B cell (primary cell): ENCODE data around the gene TMC3. TPM values are rescaled to one million over a fixed set of nuclear protein-coding genes. Genes with fewer than 3 reads are reported as not detected.
"Not testable (repeated sequence)": the region's sequence is repeated elsewhere in the genome, so short reads cannot be mapped to it uniquely, and the experiment has no call there.

Experiments used
- ATAC-seq: fragments of 200-7000 bp; cut with Tn5 transposase; one replicate; pipeline ENCODE4 v1.10.0; 2021; ENCODE audit warnings: low read depth, mild to moderate bottlenecking, moderate number of reproducible peaks, moderate library complexity
- CTCF ChIA-PET: fragments of 350-600 bp; sonication (Branson Sonifier 250); formaldehyde crosslinking; loops from one replicate; lab custom pipeline; 2021; ENCODE audit warnings: antibody characterized with exemption, inconsistent platforms; lab: Charles Lee
- POLR2A ChIA-PET: fragments of 350-600 bp; sonication (Branson Sonifier 250); formaldehyde crosslinking; loops from one replicate; lab custom pipeline; 2021; ENCODE audit warnings: antibody characterized with exemption; lab: Charles Lee
- DNase-seq: peaks from one replicate; pipeline ENCODE4 v3.0.0; 2013
- H2AFZ ChIP-seq: 2 replicates; pipeline ENCODE4 v1.6.1; 2012; ENCODE audit warnings: mild to moderate bottlenecking, low read depth, low read length; ENCODE audit not compliant: insufficient read depth, poor library complexity, severe bottlenecking
- H3K27ac ChIP-seq, 2 donors: 1 replicate in 1 of 2; 2 replicates in 1 of 2; pipeline ENCODE4 v1.5.1; 2012 to 2013; ENCODE audit warnings: low read length in 2 of 2, mild to moderate bottlenecking in 2 of 2, moderate library complexity in 1 of 2
- H3K27me3 ChIP-seq, 4 experiments: fragments of 200-600 bp in 1 of 4; sonication (generic) in 1 of 4; replicated peaks in 1 of 4; 1 replicate in 2 of 4; 2 replicates in 2 of 4; pipeline versions ENCODE4 v1.6.1 to v1.7.0; 2013 to 2016; ENCODE audit warnings: low read length in 3 of 4, mild to moderate bottlenecking in 2 of 4, mixed read lengths in 1 of 4, moderate library complexity in 1 of 4; ENCODE audit not compliant: insufficient read depth in 4 of 4, control insufficient read depth in 3 of 4; ENCODE audit errors: control extremely low read depth in 1 of 4
- H3K36me3 ChIP-seq, 2 experiments: replicated peaks in 1 of 2; 1 replicate in 1 of 2; 2 replicates in 1 of 2; pipeline versions ENCODE4 v1.6.1 to v1.7.1; 2013; ENCODE audit warnings: low read length in 1 of 2; ENCODE audit not compliant: insufficient read depth in 2 of 2, control insufficient read depth in 1 of 2; ENCODE audit errors: control extremely low read depth in 1 of 2, extremely low read depth in 1 of 2
- H3K4me1 ChIP-seq, 2 donors: fragments of 200-600 bp in 1 of 2; sonication (generic) in 1 of 2; 1 replicate in 1 of 2; 2 replicates in 1 of 2; pipeline versions ENCODE4 v1.5.1 to v1.6.1; 2013 to 2017; ENCODE audit warnings: low read length in 2 of 2; ENCODE audit not compliant: control insufficient read depth in 2 of 2, insufficient read depth in 2 of 2
- H3K4me2 ChIP-seq: replicated peaks from 2 replicates; pipeline ENCODE3; 2012; ENCODE audit warnings: mild to moderate bottlenecking, low read depth, low read length; ENCODE audit not compliant: poor library complexity, severe bottlenecking
- H3K4me3 ChIP-seq, 5 experiments: fragments of 200-600 bp in 1 of 5; sonication (generic) in 1 of 5; 1 replicate in 3 of 5; 2 replicates in 2 of 5; pipeline versions ENCODE4 v1.5.1 to v1.7.0; 2011 to 2016; ENCODE audit warnings: low read length in 4 of 5, mild to moderate bottlenecking in 4 of 5, low read depth in 2 of 5, control low read depth in 1 of 5, moderate library complexity in 1 of 5; ENCODE audit not compliant: insufficient read depth in 1 of 5; ENCODE audit errors: control extremely low read depth in 1 of 5, extremely low read depth in 1 of 5
- H3K79me2 ChIP-seq: fragments of 200-600 bp; sonication (generic); one replicate; pipeline ENCODE4 v1.6.0; 2016; ENCODE audit warnings: low read length; ENCODE audit not compliant: control insufficient read depth, insufficient read depth
- H3K9ac ChIP-seq: fragments of 200-600 bp; sonication (generic); 2 replicates; pipeline ENCODE4 v1.6.1; 2017; ENCODE audit warnings: mild to moderate bottlenecking, low read length, moderate library complexity
- H3K9me3 ChIP-seq, 3 donors: one replicate each; pipeline versions ENCODE4 v1.6.1 to v1.7.1; 2013; ENCODE audit warnings: low read length in 2 of 3; ENCODE audit not compliant: control insufficient read depth in 2 of 3, insufficient read depth in 1 of 3; ENCODE audit errors: control extremely low read depth in 1 of 3
- H4K20me1 ChIP-seq: 2 replicates; pipeline ENCODE4 v1.6.0; 2012; ENCODE audit warnings: mild to moderate bottlenecking, low read length; ENCODE audit not compliant: insufficient read depth, control insufficient read depth, poor library complexity, severe bottlenecking
- H3K27ac Mint-ChIP-seq: one replicate; pipeline ENCODE4 v1.8.0; 2021; ENCODE audit warnings: mixed read lengths
- H3K27me3 Mint-ChIP-seq: one replicate; pipeline ENCODE4 v1.8.0; 2021; ENCODE audit warnings: mixed read lengths
- H3K4me1 Mint-ChIP-seq: one replicate; pipeline ENCODE4 v1.8.0; 2021; ENCODE audit warnings: mixed read lengths
- H3K4me3 Mint-ChIP-seq: one replicate; pipeline ENCODE4 v1.8.0; 2021; ENCODE audit warnings: mixed read lengths
- H3K9me3 Mint-ChIP-seq: one replicate; pipeline ENCODE4 v1.8.0; 2022; ENCODE audit warnings: mixed read lengths; ENCODE audit not compliant: insufficient read depth
- EZH2 ChIP-seq: IDR thresholded peaks from 2 replicates; pipeline ENCODE4 v1.6.1; 2012; ENCODE audit warnings: borderline replicate concordance, low read depth, mild to moderate bottlenecking, moderate library complexity, low read length; ENCODE audit not compliant: insufficient read depth, poor library complexity, severe bottlenecking
- WGBS: methylation state at CpG from one replicate; pipeline ENCODE4 v1.1.5; 2013; ENCODE audit warnings: missing lambda C conversion rate; ENCODE audit not compliant: insufficient coverage; 5-methylcytosine and 5-hydroxymethylcytosine counted together
- intact Hi-C: fragments of 100-400 bp; cut with micrococcal nuclease; formaldehyde crosslinking; loops from one replicate; pipeline ENCODE4 v1.10.0; 2022
- polyA plus RNA-seq: library from polyadenylated mRNA; depleted of rRNA; stranded (reverse); fragments of >200 nt; gene quantifications from 2 replicates; pipeline ENCODE4 v1.2.3, GENCODE V29; 2012
- total RNA-seq, 2 donors: library from RNA; stranded (reverse); fragments of 120-200 nt in 1 of 2; gene quantifications; 1 replicate in 1 of 2; 2 replicates in 1 of 2; pipeline versions ENCODE4 v1.2.3 to v1.2.4, GENCODE V29; 2013 to 2022
- TF ChIP-seq, protein P1 (sequence below): fragments of 200-600 bp; IDR thresholded peaks from one replicate; pipeline ENCODE4 v1.8.0; 2022; ENCODE audit warnings: antibody characterized with exemption, mild to moderate bottlenecking

TMC3 gene
- total and polyA plus RNA-seq, 2 donors (not counting 1 experiment from before 2014, with no cell fraction given), result not detected

DNA sequence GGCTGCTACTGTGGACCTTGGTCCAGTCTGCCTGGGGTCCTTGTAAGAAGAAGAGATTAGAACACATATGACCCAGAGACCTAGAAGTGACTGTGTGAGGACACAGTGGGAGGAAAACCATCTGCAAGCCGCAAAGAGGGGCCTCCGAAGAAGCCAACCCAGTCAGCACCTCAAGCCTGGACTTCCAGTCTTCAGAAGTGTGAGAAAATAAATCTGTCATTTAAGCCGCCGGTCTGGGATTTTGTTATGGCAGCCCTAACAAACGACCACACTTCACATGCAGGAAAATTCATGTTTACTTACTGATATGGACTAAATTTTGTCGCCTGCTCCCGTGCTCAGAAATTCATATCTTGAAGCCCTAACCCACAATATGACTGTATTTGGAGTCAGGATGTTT is 44.4 kb upstream of the TMC3 start:
- intact Hi-C loops, result no loop called here
- peaks cover 0 to 10% (median 0%) of the 10 kb centered on the region in 3 donors for H3K9me3 ChIP-seq
- no peaks in the 10 kb centered on the region for H4K20me1 ChIP-seq
- no peak for DNase-seq
- TF ChIP-seq, protein P1, sequence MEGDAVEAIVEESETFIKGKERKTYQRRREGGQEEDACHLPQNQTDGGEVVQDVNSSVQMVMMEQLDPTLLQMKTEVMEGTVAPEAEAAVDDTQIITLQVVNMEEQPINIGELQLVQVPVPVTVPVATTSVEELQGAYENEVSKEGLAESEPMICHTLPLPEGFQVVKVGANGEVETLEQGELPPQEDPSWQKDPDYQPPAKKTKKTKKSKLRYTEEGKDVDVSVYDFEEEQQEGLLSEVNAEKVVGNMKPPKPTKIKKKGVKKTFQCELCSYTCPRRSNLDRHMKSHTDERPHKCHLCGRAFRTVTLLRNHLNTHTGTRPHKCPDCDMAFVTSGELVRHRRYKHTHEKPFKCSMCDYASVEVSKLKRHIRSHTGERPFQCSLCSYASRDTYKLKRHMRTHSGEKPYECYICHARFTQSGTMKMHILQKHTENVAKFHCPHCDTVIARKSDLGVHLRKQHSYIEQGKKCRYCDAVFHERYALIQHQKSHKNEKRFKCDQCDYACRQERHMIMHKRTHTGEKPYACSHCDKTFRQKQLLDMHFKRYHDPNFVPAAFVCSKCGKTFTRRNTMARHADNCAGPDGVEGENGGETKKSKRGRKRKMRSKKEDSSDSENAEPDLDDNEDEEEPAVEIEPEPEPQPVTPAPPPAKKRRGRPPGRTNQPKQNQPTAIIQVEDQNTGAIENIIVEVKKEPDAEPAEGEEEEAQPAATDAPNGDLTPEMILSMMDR, result no peak
- no peak for TF ChIP-seq EZH2
- no peaks in the 10 kb centered on the region for H3K79me2 ChIP-seq
- ChIA-PET POLR2A (no interaction called here), CTCF (no interaction called here)
- Mint-ChIP-seq H3K9me3 (no peaks in the 10 kb centered on the region), H3K27ac (no peak overlapping the region), H3K27me3 (peaks cover 21% of the 10 kb centered on the region), H3K4me3 (no peak overlapping the region), H3K4me1 (peaks cover 5% of the 10 kb centered on the region)
- H3K4me3 ChIP-seq, result no peak overlapping the region
- H3K4me2 ChIP-seq, result no peak overlapping the region
- no peak overlapping the region for H2AFZ ChIP-seq
- no peak overlapping the region for H3K9ac ChIP-seq
- H3K27ac ChIP-seq, result no peak overlapping the region
- no peaks in the 10 kb centered on the region for H3K36me3 ChIP-seq
- H3K27me3 ChIP-seq, result peaks cover 0 to 10% (median 0%) of the 10 kb centered on the region in 4 experiments
- peaks cover 0 to 4% of the 10 kb centered on the region in 2 donors for H3K4me1 ChIP-seq
- 96% methylated on average over 4 of the region's 7 CpGs for WGBS
- no peak for ATAC-seq

DNA sequence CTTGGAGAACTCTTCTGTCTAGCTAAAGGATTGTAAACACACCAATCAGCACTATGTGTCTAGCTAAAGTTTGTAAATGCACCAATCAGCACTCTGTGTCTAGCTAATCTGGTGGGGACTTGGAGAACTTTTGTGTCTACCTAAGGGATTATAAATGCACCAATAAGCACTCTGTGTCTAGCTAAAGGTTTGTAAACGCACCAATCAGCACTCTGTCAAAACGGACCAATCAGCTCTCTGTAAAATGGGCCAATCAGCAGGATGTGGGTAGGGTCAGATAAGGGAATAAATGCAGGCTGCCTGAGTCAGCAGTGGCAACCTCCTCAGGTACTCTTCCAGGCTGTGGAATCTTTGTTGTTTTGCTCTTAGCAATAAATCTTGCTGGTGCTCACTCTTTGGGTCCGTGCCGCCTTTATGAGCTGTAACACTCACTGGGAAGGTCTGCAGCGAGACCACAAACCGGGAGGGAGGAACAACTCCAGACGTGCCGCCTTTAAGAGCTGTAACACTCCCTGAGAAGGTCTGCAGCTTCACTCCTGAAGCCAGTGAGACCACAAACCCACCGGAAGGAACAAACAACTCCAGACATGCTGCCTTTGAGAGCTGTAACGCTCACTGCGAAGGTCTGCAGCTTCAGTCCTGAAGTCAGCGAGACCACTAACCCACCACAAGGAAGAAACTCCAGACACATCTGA is 40.4 kb upstream of the TMC3 start:
- POLR2A ChIA-PET, H3K9ac ChIP-seq, H3K4me1 ChIP-seq, H3K4me1 Mint-ChIP-seq, H3K4me2 ChIP-seq, DNase-seq, H3K36me3 ChIP-seq, intact Hi-C loops, H3K4me3 Mint-ChIP-seq, H3K79me2 ChIP-seq, H4K20me1 ChIP-seq, ATAC-seq, H3K4me3 ChIP-seq, H3K27ac ChIP-seq, H3K27me3 ChIP-seq, H3K27ac Mint-ChIP-seq, H3K9me3 Mint-ChIP-seq: not testable (repeated sequence)
- CTCF ChIA-PET, result interaction anchor here (0.7 kb wide), 1 partner anchor 10 kb away, joined by 3 read pairs; no protein-coding TSS in a partner anchor
- peaks cover 0 to 13% (median 0%) of the 10 kb centered on the region in 3 donors for H3K9me3 ChIP-seq
- 26% methylated on average over 12 of the region's 12 CpGs for WGBS
- H3K27me3 Mint-ChIP-seq, result peaks cover 36% of the 10 kb centered on the region
- peak overlapping the region; percentile 13 for H2AFZ ChIP-seq
